K562 (cell line): ENCODE data around the gene CD74. TPM values are rescaled to one million over a fixed set of nuclear protein-coding genes. Genes with fewer than 3 reads are reported as not detected.

Experiments used
- ARHGAP35 ChIP-seq: fragments of 450-650 bp; IDR thresholded peaks from 2 replicates; pipeline ENCODE4 v1.6.1; 2018; ENCODE audit not compliant: partially characterized antibody
- BMI1 ChIP-seq: fragments of 150-350 bp; IDR thresholded peaks from 2 replicates; pipeline ENCODE4 v1.6.1; 2014; ENCODE audit warnings: low read length
- CSDE1 ChIP-seq, 2 experiments: fragments of 450-650 bp; IDR thresholded peaks; 2 replicates each; pipeline ENCODE4 v1.6.1; 2016; ENCODE audit warnings: mild to moderate bottlenecking in 1 of 2
- EP400 ChIP-seq: fragments of 450-650 bp; IDR thresholded peaks from 2 replicates; pipeline ENCODE4 v1.6.1; 2017; ENCODE audit warnings: antibody characterized with exemption, mild to moderate bottlenecking, moderate library complexity
- ERF ChIP-seq: fragments of 450-650 bp; formaldehyde crosslinking; IDR thresholded peaks from 2 replicates; pipeline ENCODE4 v1.4.0; 2020; ENCODE audit warnings: mild to moderate bottlenecking, mixed read lengths
- HOXB6 ChIP-seq: fragments of 250-450 bp; sonication (Bioruptor Pico); IDR thresholded peaks from 2 replicates; pipeline ENCODE4 v1.5.1; 2022; ENCODE audit warnings: mild to moderate bottlenecking, borderline replicate concordance
- KAT7 ChIP-seq: sonication (generic); formaldehyde crosslinking; IDR thresholded peaks from 2 replicates; pipeline ENCODE4 v1.8.0; 2022; ENCODE audit warnings: missing genetic modification reagents, mild to moderate bottlenecking, borderline replicate concordance
- MAZ ChIP-seq, 2 experiments: fragments of 450-650 bp in 1 of 2; sonication (generic) in 1 of 2; formaldehyde crosslinking; IDR thresholded peaks in 1 of 2; conservative IDR thresholded peaks in 1 of 2; 2 replicates each; pipeline versions ENCODE4 v1.4.0 to v1.5.0; 2020; ENCODE audit warnings: mild to moderate bottlenecking in 1 of 2, missing genetic modification reagents in 1 of 2
- MYC ChIP-seq, 2 experiments: fragments of 250-450 bp in 1 of 2; sonication (Bioruptor Pico) in 1 of 2; IDR thresholded peaks; 2 replicates each; pipeline versions ENCODE4 v1.5.1 to v1.6.1; 2012 to 2021; ENCODE audit warnings: low read depth in 2 of 2, borderline replicate concordance in 1 of 2, improper control_type of control experiment in 1 of 2, low read length in 1 of 2, mild to moderate bottlenecking in 1 of 2, moderate library complexity in 1 of 2
- MYNN ChIP-seq, 2 experiments: sonication (generic); formaldehyde crosslinking in 1 of 2; IDR thresholded peaks; 2 replicates each; pipeline versions ENCODE4 v1.5.0 to v1.6.1; 2016 to 2020; ENCODE audit warnings: antibody characterized with exemption in 1 of 2, missing genetic modification reagents in 1 of 2
- NFE2 ChIP-seq: IDR thresholded peaks from 2 replicates; pipeline ENCODE4 v1.6.1; 2014; ENCODE audit warnings: antibody characterized with exemption, low read depth
- NFIC ChIP-seq: fragments of 450-650 bp; IDR thresholded peaks from 2 replicates; pipeline ENCODE4 v1.6.1; 2017; ENCODE audit warnings: mild to moderate bottlenecking, inconsistent platforms
- NONO ChIP-seq, 2 experiments: fragments of 200-400 bp in 1 of 2; fragments of 450-650 bp in 1 of 2; formaldehyde crosslinking in 1 of 2; IDR thresholded peaks; 2 replicates each; pipeline ENCODE4 v1.6.1; 2017; ENCODE audit warnings: low read depth in 2 of 2, mild to moderate bottlenecking in 2 of 2, moderate library complexity in 2 of 2, low read length in 1 of 2
- POLR2AphosphoS5 ChIP-seq: IDR thresholded peaks from 2 replicates; pipeline ENCODE4 v1.6.1; 2011; ENCODE audit warnings: mild to moderate bottlenecking, low read depth, low read length, moderate library complexity; ENCODE audit not compliant: control insufficient read depth, insufficient read depth
- POLR2B ChIP-seq: fragments of 450-650 bp; IDR thresholded peaks from 2 replicates; pipeline ENCODE4 v1.6.1; 2018; ENCODE audit warnings: low read depth; ENCODE audit not compliant: partially characterized antibody
- PTBP1 ChIP-seq: fragments of 200-400 bp; formaldehyde crosslinking; IDR thresholded peaks from 2 replicates; pipeline ENCODE4 v1.6.1; 2017; ENCODE audit warnings: low read depth, low read length
- RBM14 ChIP-seq: fragments of 200-400 bp; formaldehyde crosslinking; IDR thresholded peaks from 2 replicates; pipeline ENCODE4 v1.6.1; 2018; ENCODE audit warnings: low read depth, mild to moderate bottlenecking, low read length, moderate library complexity, borderline replicate concordance; ENCODE audit not compliant: insufficient read depth
- RBM17 ChIP-seq: fragments of 200-400 bp; formaldehyde crosslinking; IDR thresholded peaks from 2 replicates; pipeline ENCODE4 v1.6.1; 2017; ENCODE audit warnings: low read depth, mild to moderate bottlenecking, low read length, borderline replicate concordance
- SMARCA5 ChIP-seq: fragments of 450-650 bp; IDR thresholded peaks from 2 replicates; pipeline ENCODE4 v1.6.1; 2016
- STAT5A ChIP-seq: IDR thresholded peaks from 2 replicates; pipeline ENCODE4 v1.6.1; 2012; ENCODE audit warnings: low read length, inconsistent platforms, borderline replicate concordance
- TOE1 ChIP-seq, 2 experiments: fragments of 450-650 bp in 1 of 2; sonication (generic) in 1 of 2; formaldehyde crosslinking in 1 of 2; IDR thresholded peaks; 2 replicates each; pipeline versions ENCODE4 v1.7.1 to v1.8.0; 2016 to 2022; ENCODE audit warnings: borderline replicate concordance in 2 of 2, mild to moderate bottlenecking in 2 of 2, antibody characterized with exemption in 1 of 2, inconsistent platforms in 1 of 2, low read depth in 1 of 2, missing genetic modification reagents in 1 of 2, moderate library complexity in 1 of 2
- ZBTB17 ChIP-seq: fragments of 450-650 bp; formaldehyde crosslinking; IDR thresholded peaks from 2 replicates; pipeline ENCODE4 v1.4.0; 2020; ENCODE audit warnings: mild to moderate bottlenecking
- ZC3H4 ChIP-seq: sonication (generic); formaldehyde crosslinking; IDR thresholded peaks from 2 replicates; pipeline ENCODE4 v1.9.0; 2021; ENCODE audit warnings: missing genetic modification reagents, borderline replicate concordance
- ZNF239 ChIP-seq: fragments of 250-450 bp; sonication (Bioruptor Pico); IDR thresholded peaks from 2 replicates; pipeline ENCODE4 v1.4.0; 2020; ENCODE audit warnings: mild to moderate bottlenecking
- ZNF644 ChIP-seq: fragments of 200-800 bp; sonication (Bioruptor generic); IDR thresholded peaks from 2 replicates; pipeline ENCODE4 v1.6.1; 2016; ENCODE audit warnings: low read depth, missing genetic modification characterization, missing compliant biosample characterization
- ZNF764 ChIP-seq: fragments of 250-450 bp; sonication (Bioruptor Pico); IDR thresholded peaks from 2 replicates; pipeline ENCODE4 v1.4.0; 2020; ENCODE audit warnings: low read depth, mild to moderate bottlenecking, moderate library complexity
- ZNF785 ChIP-seq: fragments of 250-450 bp; sonication (Bioruptor Pico); IDR thresholded peaks from 2 replicates; pipeline ENCODE4 v1.4.0; 2020; ENCODE audit warnings: mild to moderate bottlenecking
- polyA plus RNA-seq, 8 experiments: library from polyadenylated mRNA; depleted of rRNA in 4 of 8; stranded (reverse) in 5 of 8; unstranded in 3 of 8; fragments of >200 nt; fragmentation: Nextera tagmentation in 2 of 8; fragmentation: Illumina TruSeq in 1 of 8; extraction: Ambion mirVana in 2 of 8; extraction: Trizol in 1 of 8; gene quantifications; 2 replicates each; pipeline versions ENCODE4 v1.2.1 to v1.2.3, GENCODE V29; 2011 to 2014; ENCODE audit warnings: inconsistent platforms in 1 of 8, missing spikeins in 1 of 8
- total RNA-seq, 7 experiments: library from RNA; depleted of rRNA in 6 of 7; stranded (reverse); fragments of >200 nt in 6 of 7; fragmentation: Illumina TruSeq in 2 of 7; extraction: Trizol in 2 of 7; gene quantifications; 2 replicates each; pipeline versions ENCODE4 v1.2.1 to v1.2.3, GENCODE V29; 2011 to 2021; ENCODE audit warnings: low replicate concordance in 1 of 7
- TF ChIP-seq, protein P1 (sequence below): fragments of 450-650 bp; IDR thresholded peaks from 2 replicates; pipeline ENCODE4 v1.6.1; 2017; ENCODE audit warnings: antibody characterized with exemption

The CD74 gene
- total and polyA plus RNA-seq, 9 of the 15 experiments (the other 6 are each of a cell fraction or from before 2014, with no cell fraction given) = 0.07 to 4.8 (median 0.32) TPM

- TF ChIP-seq TOE1 (IDR thresholded peaks at IDR 0.05; ENCODE audit: borderline replicate concordance) = no peak
- no peak for TF ChIP-seq TOE1 (CRISPR knock-in tag; IDR thresholded peaks at IDR 0.05; ENCODE audit: borderline replicate concordance, low read depth)
- no peak for TF ChIP-seq ZNF764 (CRISPR knock-in tag)
- TF ChIP-seq HOXB6 (CRISPR knock-in tag) = no peak
- no peak for TF ChIP-seq ZC3H4 (CRISPR knock-in tag)
- TF ChIP-seq NFE2 = no peak
- TF ChIP-seq NFIC = peak; percentile 52
- TF ChIP-seq EP400 = no peak
- no peak for TF ChIP-seq BMI1
- TF ChIP-seq MAZ (CRISPR knock-in tag; conservative IDR thresholded peaks at IDR 0.05 in 1 of 2, IDR thresholded peaks at IDR 0.05 in 1 of 2) = no peak
- no peak for TF ChIP-seq MYC (IDR thresholded peaks at IDR 0.05; ENCODE audit: low read depth, low read length)
- no peak for TF ChIP-seq MYC (CRISPR knock-in tag; IDR thresholded peaks at IDR 0.05; ENCODE audit: borderline replicate concordance, low read depth)
- TF ChIP-seq RBM14 = no peak
- no peak for TF ChIP-seq NONO (IDR thresholded peaks at IDR 0.05; ENCODE audit: low read depth in 2 of 2, low read length in 1 of 2)
- TF ChIP-seq SMARCA5 = no peak
- no peak for TF ChIP-seq RBM17
- no peak for TF ChIP-seq ERF
- TF ChIP-seq ZNF239 = no peak
- TF ChIP-seq ZNF644 (tag) = no peak
- no peak for TF ChIP-seq KAT7 (CRISPR knock-in tag)
- TF ChIP-seq ZBTB17 = no peak
- peak; percentile 9 for TF ChIP-seq ARHGAP35
- TF ChIP-seq POLR2B = peak; percentile 92
- no peak for TF ChIP-seq ZNF785 (CRISPR knock-in tag)
- TF ChIP-seq, protein P1, sequence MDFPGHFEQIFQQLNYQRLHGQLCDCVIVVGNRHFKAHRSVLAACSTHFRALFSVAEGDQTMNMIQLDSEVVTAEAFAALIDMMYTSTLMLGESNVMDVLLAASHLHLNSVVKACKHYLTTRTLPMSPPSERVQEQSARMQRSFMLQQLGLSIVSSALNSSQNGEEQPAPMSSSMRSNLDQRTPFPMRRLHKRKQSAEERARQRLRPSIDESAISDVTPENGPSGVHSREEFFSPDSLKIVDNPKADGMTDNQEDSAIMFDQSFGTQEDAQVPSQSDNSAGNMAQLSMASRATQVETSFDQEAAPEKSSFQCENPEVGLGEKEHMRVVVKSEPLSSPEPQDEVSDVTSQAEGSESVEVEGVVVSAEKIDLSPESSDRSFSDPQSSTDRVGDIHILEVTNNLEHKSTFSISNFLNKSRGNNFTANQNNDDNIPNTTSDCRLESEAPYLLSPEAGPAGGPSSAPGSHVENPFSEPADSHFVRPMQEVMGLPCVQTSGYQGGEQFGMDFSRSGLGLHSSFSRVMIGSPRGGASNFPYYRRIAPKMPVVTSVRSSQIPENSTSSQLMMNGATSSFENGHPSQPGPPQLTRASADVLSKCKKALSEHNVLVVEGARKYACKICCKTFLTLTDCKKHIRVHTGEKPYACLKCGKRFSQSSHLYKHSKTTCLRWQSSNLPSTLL = no peak
- peak; percentile 74; the same call in 1 of the 2 replicates for TF ChIP-seq MYNN (IDR thresholded peaks at IDR 0.05)
- no peak for TF ChIP-seq MYNN (CRISPR knock-in tag; IDR thresholded peaks at IDR 0.05)
- peak; percentile 21; the same call in 1 of the 2 replicates for TF ChIP-seq POLR2AphosphoS5
- 0 out of 2 replicates have a peak, but pooled peaks have one; percentile 4 for TF ChIP-seq STAT5A
- no peak for TF ChIP-seq CSDE1 (IDR thresholded peaks at IDR 0.05)
- TF ChIP-seq PTBP1 = 0 out of 2 replicates have a peak, but pooled peaks have one; percentile 66
Measured at GRCh38 chr5:150443242-150444075, 30.7 kb upstream of the CD74 start (continued).
